Fibroblast of skin of abdomen (primary cell): ENCODE results near the gene IBA57.

Source experiments
- DNase-seq: peaks from one replicate; pipeline ENCODE4 v3.0.0-alpha.2; 2013

The IBA57 gene

DNA sequence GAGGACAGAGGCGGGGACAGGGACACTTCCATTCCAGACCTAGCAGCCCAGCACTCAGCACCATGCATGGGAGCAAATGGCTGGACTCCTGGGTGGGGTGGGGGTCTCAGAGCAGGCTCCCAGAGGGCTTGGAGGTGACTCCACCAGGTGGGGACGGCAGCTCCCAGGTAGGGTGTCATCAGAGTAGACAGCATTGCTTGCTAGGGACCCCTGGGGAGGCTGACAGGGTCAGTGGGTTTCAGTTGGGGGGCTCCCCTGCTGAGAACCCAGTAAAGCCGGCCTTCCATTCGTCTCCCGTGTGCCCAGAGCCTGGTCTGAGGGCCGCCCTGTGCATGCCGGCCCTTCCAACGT, 20.6 kb upstream of the IBA57 start:
- DNase-seq: no peak

- no peak for DNase-seq
Measured at GRCh38 chr1:228145463-228146416, 19.9 kb upstream of the IBA57 start.

DNA sequence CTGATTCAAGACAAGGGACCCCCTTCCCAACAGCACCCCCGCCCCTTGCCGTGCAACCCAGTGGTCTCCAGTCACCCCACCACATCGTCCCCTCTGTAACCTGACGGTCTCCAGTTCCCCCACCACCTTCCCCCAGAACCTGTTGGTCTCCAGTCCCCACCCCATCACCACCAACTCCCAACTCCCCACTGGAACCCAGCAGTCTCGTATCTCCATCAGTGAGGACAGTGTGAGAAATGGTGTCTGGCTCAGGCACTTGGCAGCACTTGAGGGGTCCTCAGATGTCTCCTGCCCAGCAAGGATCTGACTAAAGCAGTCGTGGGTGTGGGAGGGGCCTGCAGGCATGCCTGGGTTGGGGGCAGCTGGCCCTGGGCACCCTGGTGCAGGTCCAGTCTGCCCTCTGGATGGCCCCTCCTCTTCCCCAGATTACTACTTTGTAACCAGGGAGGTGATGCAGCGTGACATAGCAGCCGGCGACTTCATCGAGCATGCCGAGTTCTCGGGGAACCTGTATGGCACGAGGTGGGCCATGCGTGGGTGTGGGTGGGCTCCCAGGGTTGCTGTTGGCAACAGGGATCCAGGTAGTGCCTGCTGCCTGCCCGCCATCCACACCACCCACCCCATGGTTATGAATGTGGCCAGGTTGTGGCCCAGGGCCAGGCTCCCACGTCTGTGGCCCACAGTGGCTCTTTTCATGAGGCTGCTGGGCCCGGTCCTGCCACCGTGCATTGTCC, 19.0 kb upstream of the IBA57 start:
- DNase-seq: no peak

- DNase-seq: no peak
Measured at GRCh38 chr1:228147151-228147693, 18.4 kb upstream of the IBA57 start.

DNA sequence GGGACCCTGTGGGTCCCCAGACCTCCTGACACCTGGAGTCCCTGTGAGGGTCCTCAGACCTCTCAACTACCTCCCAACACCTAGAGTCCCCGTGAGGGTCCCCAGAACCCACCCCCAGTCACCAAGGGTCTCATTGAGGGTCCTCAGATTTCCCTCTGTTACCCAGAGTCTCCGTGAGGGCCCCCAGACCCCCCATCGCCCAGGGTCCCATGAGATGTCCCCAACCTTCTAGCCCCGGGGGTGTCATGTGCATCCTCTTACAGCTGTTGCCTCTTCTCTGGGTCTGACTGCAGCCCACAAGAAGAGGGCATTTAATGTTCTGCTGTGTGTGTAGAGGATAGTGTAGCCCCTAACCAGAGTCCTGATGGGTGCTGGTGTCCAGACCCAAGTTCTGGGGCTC, 17.8 kb upstream of the IBA57 start:
- DNase-seq: no peak

DNA sequence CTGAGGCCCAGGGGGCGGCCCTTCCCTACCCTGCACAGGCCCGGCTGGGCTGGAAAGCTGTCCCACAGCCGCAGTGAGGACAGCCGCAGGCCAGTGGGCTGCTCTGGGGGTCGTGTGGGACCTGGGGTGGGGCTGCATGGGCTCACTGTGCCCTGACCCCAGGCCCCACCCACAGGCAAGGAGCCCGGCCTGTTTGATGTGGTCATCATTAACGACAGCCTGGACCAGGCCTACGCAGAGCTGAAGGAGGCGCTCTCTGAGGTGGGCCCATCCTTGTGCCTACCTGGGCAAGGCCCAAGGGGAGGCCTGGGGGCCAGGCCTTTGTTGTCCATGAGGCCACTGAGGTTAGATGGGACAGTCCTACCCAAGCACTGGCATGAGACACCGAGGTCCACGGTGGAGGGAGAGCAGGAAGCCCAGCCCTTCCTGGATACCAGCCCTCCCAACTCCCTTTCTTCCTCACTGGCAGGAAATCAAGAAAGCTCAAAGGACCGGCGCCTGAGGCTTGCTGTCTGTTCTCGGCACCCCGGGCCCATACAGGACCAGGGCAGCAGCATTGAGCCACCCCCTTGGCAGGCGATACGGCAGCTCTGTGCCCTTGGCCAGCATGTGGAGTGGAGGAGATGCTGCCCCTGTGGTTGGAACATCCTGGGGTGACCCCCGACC, 17.3 kb upstream of the IBA57 start:
- no peak for DNase-seq

DNA sequence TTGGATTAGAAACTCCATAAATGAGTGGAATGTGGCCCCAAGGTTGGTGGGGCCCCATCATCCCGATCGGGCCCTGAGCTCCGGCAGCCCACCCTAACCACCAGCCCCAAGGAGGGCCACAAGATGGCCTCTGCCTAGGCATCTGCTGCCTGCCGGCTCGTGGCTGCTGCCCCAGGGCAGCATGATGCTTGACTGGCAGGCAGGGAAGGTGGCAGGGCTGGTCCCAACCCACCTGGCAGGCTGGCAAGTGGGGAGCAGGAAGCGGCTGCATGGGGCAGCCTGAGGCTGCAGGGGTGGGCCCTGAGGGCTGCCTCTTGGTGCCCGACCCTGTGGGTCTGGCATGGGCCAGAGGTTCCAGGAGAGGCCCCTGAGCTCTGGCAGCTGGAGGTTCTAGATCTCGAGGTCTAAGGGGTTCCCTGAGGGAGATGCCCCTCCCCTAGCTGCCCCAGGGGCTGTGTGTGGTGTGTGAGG, 16.6 kb upstream of the IBA57 start:
- no peak for DNase-seq

DNA sequence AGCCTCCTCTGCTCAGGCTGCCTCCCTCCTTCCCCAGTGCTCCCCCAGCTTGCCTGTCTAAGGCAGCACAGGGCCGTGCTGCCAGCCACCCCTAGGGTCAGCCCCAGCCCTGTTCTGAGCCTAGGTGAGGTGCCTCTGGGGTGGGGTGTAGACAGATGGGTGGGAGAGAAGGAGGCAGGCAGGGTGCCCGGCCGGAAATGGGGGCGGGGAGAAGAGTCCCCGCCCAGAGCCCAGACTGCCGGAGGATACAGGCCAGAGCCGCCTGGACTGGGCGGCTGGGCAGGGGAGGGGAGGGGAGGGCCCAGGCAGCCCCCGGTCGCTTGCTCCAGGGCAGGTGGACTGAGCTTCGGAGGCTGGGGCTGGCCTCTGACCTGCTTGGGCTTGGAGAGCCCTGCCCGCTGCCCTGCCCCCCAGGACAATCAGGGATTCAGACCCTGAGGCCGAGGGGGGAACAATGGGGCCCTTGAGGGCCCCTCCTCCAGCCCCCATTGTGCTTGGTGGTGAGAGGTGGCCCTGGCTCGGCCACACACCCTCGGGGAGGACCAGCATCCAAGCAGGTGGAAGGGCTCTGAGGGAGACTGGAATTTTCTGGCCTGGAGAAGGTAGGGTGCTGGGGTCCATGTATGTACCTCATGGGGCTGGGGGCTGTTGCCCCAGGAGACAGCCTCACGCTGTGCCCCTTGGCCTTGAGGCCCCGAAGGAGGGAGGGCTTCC, 16.0 kb upstream of the IBA57 start, which contains the start of gene GJC2:
TSS of gene GJC2 (plus strand) at position 525 of the 714 bp plus-strand sequence. CDS start 7,829 bp downstream, outside the sequence.
- no peak for DNase-seq

DNA sequence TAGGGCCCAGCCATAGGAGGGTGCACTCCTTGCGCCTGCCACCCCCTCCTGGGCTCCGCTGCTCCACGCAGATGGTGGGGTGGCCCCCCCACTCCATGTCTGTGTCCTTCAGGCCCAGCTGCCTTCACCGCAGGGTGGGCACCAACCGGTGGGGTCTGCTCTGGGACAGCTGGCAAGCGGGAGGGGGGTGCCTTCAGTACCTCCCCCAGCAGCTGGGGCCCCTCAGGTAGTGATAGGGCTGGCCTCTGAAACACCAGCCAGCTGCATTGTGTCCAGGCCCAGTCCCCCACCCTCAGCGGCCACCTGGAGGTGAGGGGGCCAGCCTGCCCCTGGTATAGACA, 15.5 kb upstream of the IBA57 start:
- no peak for DNase-seq

GRCh38 chr1:228150461-228151179, 15.0 kb upstream of the IBA57 start:
- peak; percentile 81 for DNase-seq

GRCh38 chr1:228151180-228151925, 14.3 kb upstream of the IBA57 start:
- no peak for DNase-seq

GRCh38 chr1:228152097-228152917, 13.3 kb upstream of the IBA57 start:
- DNase-seq: no peak

GRCh38 chr1:228152918-228153258, 12.7 kb upstream of the IBA57 start:
- DNase-seq: no peak

DNA sequence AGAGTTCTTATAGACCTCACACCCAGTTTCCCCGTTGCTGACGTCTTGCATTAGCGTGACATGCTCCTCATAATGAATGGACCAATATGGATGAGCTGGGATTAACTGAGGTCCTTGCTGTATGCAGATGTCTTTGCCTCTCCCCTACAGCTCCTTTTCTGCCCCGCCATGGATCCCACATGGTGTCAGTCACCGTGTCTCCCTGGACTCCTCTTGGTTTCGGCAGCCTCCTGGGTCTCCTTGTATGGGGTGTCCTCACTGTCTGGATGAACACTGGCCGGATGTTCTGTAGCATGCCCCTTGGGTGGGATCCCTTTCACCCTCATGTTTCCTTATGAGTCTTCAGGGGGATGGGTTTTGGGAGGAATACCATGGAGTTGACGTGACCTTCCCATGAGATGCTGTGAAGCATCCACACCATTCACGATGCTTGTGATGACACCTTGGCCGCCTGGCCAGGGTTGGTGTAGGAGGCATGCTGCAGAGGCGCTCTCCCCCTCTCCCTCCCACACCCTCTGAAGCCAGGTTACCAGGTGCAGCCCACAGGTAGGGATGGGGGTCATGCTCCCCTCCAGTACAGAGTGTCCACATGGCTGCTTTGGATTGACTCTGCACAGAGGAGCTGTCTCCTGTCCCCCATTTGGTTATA, 11.5 kb upstream of the IBA57 start:
- no peak for DNase-seq

DNA sequence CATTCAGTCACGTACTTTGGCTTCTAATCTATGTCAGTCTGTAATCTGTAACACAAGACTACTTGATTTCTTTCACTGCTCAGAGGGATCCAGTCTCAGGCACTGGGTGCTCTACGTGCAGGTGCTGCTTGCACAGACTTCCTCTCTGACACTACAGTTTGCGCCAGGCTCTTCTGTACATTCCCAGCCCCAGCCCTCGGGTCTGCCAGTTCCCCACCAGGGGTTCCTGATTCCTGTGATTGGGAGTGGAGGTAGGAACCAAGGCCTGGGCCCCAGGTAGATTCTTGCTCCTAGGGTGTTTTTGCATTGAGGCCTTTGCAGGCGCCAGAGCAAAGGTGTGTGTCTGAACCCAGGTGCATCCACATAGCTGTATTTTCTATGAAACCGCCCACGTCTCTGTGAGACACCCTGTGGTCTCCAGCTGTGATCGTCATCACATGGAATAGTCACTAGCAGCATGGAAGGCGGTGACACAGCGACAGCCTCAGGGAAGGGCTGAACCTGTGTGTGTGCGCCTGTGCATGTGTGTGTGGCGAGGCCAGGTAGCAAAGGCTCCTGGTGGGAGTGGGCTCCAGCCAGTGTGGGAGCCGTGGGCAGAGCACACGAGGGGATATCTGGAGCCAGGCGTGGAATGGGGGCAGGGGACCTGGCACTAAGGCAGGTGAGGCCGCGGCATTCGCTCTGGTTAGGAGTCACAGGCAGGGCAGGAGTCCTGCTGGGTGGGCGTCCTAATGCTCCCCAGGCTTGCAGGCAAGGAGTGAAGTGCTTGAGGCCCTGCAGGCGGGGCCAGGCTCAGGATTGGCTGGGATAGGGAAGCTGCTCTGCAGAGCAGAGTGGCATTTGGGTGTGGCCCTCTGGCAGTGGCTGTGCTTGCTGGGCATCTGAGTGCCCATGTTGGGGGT, 10.7 kb upstream of the IBA57 start:
- no peak for DNase-seq

DNA sequence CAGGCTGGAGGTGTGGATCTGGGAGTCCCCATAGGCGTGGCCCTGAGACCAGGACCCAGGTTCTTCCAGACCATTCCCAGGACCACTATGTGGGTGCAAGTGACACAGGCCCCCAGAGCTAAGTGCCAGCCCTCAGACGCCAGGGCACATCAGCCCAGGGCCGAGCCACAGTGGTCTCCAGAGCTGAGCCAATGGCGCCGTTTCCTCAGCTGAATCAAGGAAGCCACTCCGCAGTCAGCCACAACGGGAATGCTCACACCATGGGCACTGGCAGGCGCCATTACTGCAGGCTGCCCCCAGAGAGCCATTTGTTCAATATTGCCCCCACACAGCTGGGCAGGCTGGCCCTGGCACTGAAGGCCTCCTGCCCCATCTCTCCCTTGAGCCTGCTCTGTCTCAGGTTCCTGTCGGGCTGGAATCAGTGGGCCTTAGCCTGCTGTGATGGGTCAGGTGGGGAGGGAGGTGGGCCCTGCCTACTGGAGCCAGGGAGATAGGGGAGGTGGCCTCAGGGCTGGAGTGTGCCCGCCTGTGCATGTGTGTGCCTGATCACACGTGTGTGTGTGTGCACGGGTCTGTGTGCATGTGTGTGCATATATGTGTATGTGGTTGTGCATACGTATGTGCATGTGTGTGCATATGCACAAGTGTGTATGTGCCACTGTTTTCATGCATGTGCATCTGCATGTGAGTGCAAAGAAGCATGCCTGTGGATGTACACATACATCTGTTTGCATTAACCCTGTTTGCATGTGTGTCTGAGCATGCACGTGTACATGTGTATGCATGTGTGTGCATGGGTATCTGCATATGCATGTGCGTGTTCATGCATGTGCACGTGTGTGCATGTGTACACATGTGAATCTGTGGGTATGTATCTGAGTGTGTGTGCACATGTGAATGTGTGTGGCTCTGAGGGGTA, 9.7 kb upstream of the IBA57 start:
- no peak for DNase-seq

- DNase-seq: no peak
Measured at GRCh38 chr1:228156515-228156881, 9.1 kb upstream of the IBA57 start.
